GM19035 (cell line): Measurements from ENCODE around the gene SDCCAG8.
"Not testable (repeated sequence)": the region's sequence is repeated elsewhere in the genome, so short reads cannot be mapped to it uniquely, and the experiment has no call there.

Experiments used
- ATAC-seq: cut with Tn5 transposase; IDR thresholded peaks from one replicate; pipeline ENCODE4 v1.9.1; 2021; ENCODE audit not compliant: unreplicated experiment

SDCCAG8 gene

GRCh38 chr1:243255791-243256512, at the start of gene SDCCAG8:
SDCCAG8 (plus strand) TSS chr1:243256041; CDS start chr1:243256174, 133 bp downstream.
- ATAC-seq = peak; percentile 69

GRCh38 chr1:243211984-243212383, 43.9 kb upstream of the SDCCAG8 start:
- ATAC-seq = not testable (repeated sequence)

GRCh38 chr1:243213045-243213787, 42.6 kb upstream of the SDCCAG8 start:
- no peak for ATAC-seq

GRCh38 chr1:243215276-243215875, 40.5 kb upstream of the SDCCAG8 start:
- not testable (repeated sequence) for ATAC-seq

GRCh38 chr1:243216741-243217140, 39.1 kb upstream of the SDCCAG8 start:
- ATAC-seq = no peak

- ATAC-seq = no peak
These were observed 38.5 kb upstream of the SDCCAG8 start for GRCh38 chr1:243217349-243217748.

- ATAC-seq = no peak
These were observed 37.8 kb upstream of the SDCCAG8 start for GRCh38 chr1:243218059-243218458.

- no peak for ATAC-seq
These were observed 28.2 kb upstream of the SDCCAG8 start for GRCh38 chr1:243227622-243228021.

- no peak for ATAC-seq
These were observed 26.3 kb upstream of the SDCCAG8 start for GRCh38 chr1:243229526-243229925.

- no peak for ATAC-seq
These were observed 24.9 kb upstream of the SDCCAG8 start for GRCh38 chr1:243230914-243231313.

- ATAC-seq = no peak
These were observed 21.9 kb upstream of the SDCCAG8 start for GRCh38 chr1:243233908-243234307.

- no peak for ATAC-seq
These were observed 20.7 kb upstream of the SDCCAG8 start for GRCh38 chr1:243234978-243235647.

- ATAC-seq = no peak
These were observed 19.1 kb upstream of the SDCCAG8 start for GRCh38 chr1:243236604-243237252.

GRCh38 chr1:243244432-243244841, 11.4 kb upstream of the SDCCAG8 start:
- peak; percentile 72 for ATAC-seq

GRCh38 chr1:243246916-243247315, 8.9 kb upstream of the SDCCAG8 start:
- ATAC-seq = no peak

GRCh38 chr1:243247901-243248300, 7.9 kb upstream of the SDCCAG8 start:
- ATAC-seq = no peak

GRCh38 chr1:243249214-243249613, 6.6 kb upstream of the SDCCAG8 start:
- ATAC-seq = no peak

- ATAC-seq = no peak
These were observed 5.7 kb upstream of the SDCCAG8 start for GRCh38 chr1:243250102-243250501.

- no peak for ATAC-seq
These were observed 4.3 kb upstream of the SDCCAG8 start for GRCh38 chr1:243251539-243251938.

GRCh38 chr1:243253211-243253925, 2.5 kb upstream of the SDCCAG8 start:
- ATAC-seq = no peak
